Measurements from ENCODE around the gene PAQR7.

DNA sequence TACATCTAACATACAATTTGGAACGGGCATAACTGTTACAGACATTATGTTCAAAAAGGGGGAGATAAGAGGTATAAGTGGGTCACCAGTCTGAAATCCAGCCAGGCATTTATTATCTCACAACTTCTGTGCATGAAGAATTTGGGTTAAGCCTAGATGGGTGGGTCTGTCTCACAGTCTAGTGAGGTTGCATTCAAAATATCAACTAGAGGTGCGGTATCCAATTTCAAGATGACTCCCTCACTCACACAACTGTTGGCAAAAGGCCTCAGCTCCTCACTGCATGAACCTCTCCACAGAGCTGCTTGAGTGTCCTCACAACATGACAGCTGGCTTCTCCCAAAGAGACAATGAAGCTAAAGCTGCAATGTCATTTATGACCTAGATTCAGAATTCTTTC, 21.0 kb downstream of the PAQR7 start:
- TF ChIP-seq, protein P1, sequence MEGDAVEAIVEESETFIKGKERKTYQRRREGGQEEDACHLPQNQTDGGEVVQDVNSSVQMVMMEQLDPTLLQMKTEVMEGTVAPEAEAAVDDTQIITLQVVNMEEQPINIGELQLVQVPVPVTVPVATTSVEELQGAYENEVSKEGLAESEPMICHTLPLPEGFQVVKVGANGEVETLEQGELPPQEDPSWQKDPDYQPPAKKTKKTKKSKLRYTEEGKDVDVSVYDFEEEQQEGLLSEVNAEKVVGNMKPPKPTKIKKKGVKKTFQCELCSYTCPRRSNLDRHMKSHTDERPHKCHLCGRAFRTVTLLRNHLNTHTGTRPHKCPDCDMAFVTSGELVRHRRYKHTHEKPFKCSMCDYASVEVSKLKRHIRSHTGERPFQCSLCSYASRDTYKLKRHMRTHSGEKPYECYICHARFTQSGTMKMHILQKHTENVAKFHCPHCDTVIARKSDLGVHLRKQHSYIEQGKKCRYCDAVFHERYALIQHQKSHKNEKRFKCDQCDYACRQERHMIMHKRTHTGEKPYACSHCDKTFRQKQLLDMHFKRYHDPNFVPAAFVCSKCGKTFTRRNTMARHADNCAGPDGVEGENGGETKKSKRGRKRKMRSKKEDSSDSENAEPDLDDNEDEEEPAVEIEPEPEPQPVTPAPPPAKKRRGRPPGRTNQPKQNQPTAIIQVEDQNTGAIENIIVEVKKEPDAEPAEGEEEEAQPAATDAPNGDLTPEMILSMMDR (IDR thresholded peaks at IDR 0.05; ENCODE audit: low read length) = no peak
- TF ChIP-seq EZH2 (IDR thresholded peaks at IDR 0.05; ENCODE audit: borderline replicate concordance, low read length) = no peak

Data from OCI-LY1 (cell line).